Measurements from ENCODE around the gene EVC. TPM values are rescaled to one million over a fixed set of nuclear protein-coding genes. Genes with fewer than 3 reads are reported as not detected.
A peak's percentile ranks its signal among the peaks of the same experiment; 100 is the strongest.

EVC gene
- total and polyA plus RNA-seq, 2 of the 4 experiments (the other 2 are of a cell fraction), result 16.8 to 18.9 TPM

DNA sequence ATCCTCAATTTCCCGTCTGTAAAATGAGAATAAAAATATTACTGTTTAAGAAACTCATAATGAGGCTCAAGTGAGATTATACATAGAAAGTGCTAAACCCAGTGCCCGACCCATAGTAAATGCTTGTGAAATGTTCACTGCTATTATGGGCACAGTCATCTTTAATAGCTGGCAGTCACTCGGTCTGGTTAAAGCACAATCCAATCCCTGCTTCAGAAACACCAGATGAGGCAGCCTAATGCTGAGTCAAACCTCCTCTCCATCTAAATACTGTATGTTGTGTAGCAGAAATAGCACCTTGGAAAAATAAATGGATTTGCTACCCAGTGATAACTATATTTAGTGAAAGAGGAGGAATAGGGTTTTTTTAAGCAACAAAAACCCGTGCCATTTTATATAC is 17.1 kb upstream of the EVC start:
- Histone ChIP-seq H4K5ac (ENCODE audit: low read depth, low read length) (no peak overlapping the region), H3K9me3 (ENCODE audit: control insufficient read depth, insufficient read depth, low read length) (no peaks in the 10 kb centered on the region), H3K36me3 (ENCODE audit: control insufficient read depth, insufficient read depth, low read length) (peaks cover 57% of the 10 kb centered on the region), H2AFZ (replicated peaks; ENCODE audit: low read length, poor library complexity) (no peak overlapping the region), H3K27me3 (ENCODE audit: control insufficient read depth, insufficient read depth, low read length) (no peaks in the 10 kb centered on the region), H3K27ac (ENCODE audit: insufficient read depth, low read length) (no peak overlapping the region), H4K20me1 (ENCODE audit: insufficient read depth, low read length) (peaks cover 4% of the 10 kb centered on the region; the same call in 1 of the 2 replicates), H4K91ac (ENCODE audit: insufficient read depth, low read depth, low read length) (no peak overlapping the region), H2BK20ac (ENCODE audit: low read depth, low read length) (no peak overlapping the region), H2BK120ac (ENCODE audit: low read depth, low read length) (no peak overlapping the region), H3K4me3 (ENCODE audit: insufficient read depth, low read depth, low read length) (no peak overlapping the region), H2BK5ac (ENCODE audit: low read depth, low read length, poor library complexity, severe bottlenecking) (no peak overlapping the region), H3K4me1 (ENCODE audit: control insufficient read depth, insufficient read depth, low read length) (no peaks in the 10 kb centered on the region), H3K79me1 (ENCODE audit: low read depth in 1 of 2, low read length in 2 of 2) (peaks cover 4 to 6% of the 10 kb centered on the region in 2 experiments; a peak in 3 of 4 replicates), H3K4me2 (ENCODE audit: low read depth, low read length) (no peak overlapping the region), H3K23ac (ENCODE audit: low read depth, low read length) (no peak overlapping the region), H3K4ac (ENCODE audit: low read depth, low read length) (no peak overlapping the region), H3K56ac (ENCODE audit: extremely low read depth, insufficient read depth, low read length) (no peak overlapping the region), H3K18ac (ENCODE audit: low read depth, low read length) (no peak overlapping the region), H3K9me1 (ENCODE audit: insufficient read depth, low read length) (peaks cover 5% of the 10 kb centered on the region; the same call in 1 of the 2 replicates), H3K14ac (replicated peaks; ENCODE audit: low read depth, low read length) (no peak overlapping the region), H2AK9ac (replicated peaks; ENCODE audit: low read depth, low read length, poor library complexity) (no peak overlapping the region), H4K8ac (ENCODE audit: low read depth in 2 of 2, low read length in 2 of 2) (no peak overlapping the region), H2AK5ac (ENCODE audit: low read depth, low read length) (no peak overlapping the region), H2BK15ac (ENCODE audit: low read depth, low read length) (no peak overlapping the region), H3K9ac (ENCODE audit: low read depth, low read length) (no peak overlapping the region)
- in situ Hi-C loops (cut with MboI; ENCODE audit: low sequenced_read_pairs), result no loop called here
- POLR2A ChIA-PET (ENCODE audit: unreplicated experiment), result no interaction called here
- WGBS, 2 experiments (ENCODE audit: extremely low coverage in 2 of 2, insufficient read length in 1 of 2), result no CpG with 5 or more reads among the region's 4 CpGs
- peak; percentile 24; the same call in 1 of the 2 replicates for ATAC-seq (ENCODE audit: low read depth)
- intact Hi-C loops (cut with micrococcal nuclease), result loop anchor here (5.0 kb wide), 1 partner anchor 37 kb away; no protein-coding TSS in a partner anchor
- DNase-seq, result peak; percentile 28
- CTCF ChIA-PET, result interaction anchor here (0.6 kb wide), 1 partner anchor 30 kb away, joined by 3 read pairs; no protein-coding TSS in a partner anchor
- dilution Hi-C loops (cut with HindIII; ENCODE audit: low sequenced_read_pairs, unreplicated experiment), result no loop called here
- no TSS peak for BruUV-seq (replicated peaks)
- TF ChIP-seq BHLHE40 (IDR thresholded peaks at IDR 0.05; ENCODE audit: low read depth, low read length) (no peak), RCOR1 (IDR thresholded peaks at IDR 0.05; ENCODE audit: insufficient replicate concordance, low read length) (no peak), NFE2L2 (IDR thresholded peaks at IDR 0.05; ENCODE audit: low read depth, low read length) (no peak), MAFK (IDR thresholded peaks at IDR 0.05; ENCODE audit: low read depth, low read length) (no peak), RFX5 (IDR thresholded peaks at IDR 0.05; ENCODE audit: low read depth, low read length) (no peak), MAZ (IDR thresholded peaks at IDR 0.05; ENCODE audit: borderline replicate concordance, low read depth, low read length) (no peak), MXI1 (IDR thresholded peaks at IDR 0.05; ENCODE audit: borderline replicate concordance, low read depth, low read length) (no peak), CHD1 (IDR thresholded peaks at IDR 0.05; ENCODE audit: low read depth, low read length) (no peak), POLR2A (IDR thresholded peaks at IDR 0.05; ENCODE audit: low read depth, low read length) (no peak), RAD21 (IDR thresholded peaks at IDR 0.05; ENCODE audit: low read length) (no peak), SMC3 (IDR thresholded peaks at IDR 0.05; ENCODE audit: low read depth, low read length) (no peak)

Data from IMR-90 (cell line).